HG02798 (cell line): ENCODE results near the gene ITPR2.
"Not testable (repeated sequence)": the region's sequence is repeated elsewhere in the genome, so short reads cannot be mapped to it uniquely, and the experiment has no call there.

Experiments used
- ATAC-seq: cut with Tn5 transposase; IDR thresholded peaks from one replicate; pipeline ENCODE4 v1.9.1; 2021; ENCODE audit warnings: mild to moderate bottlenecking; ENCODE audit not compliant: unreplicated experiment, poor library complexity

Gene ITPR2

DNA sequence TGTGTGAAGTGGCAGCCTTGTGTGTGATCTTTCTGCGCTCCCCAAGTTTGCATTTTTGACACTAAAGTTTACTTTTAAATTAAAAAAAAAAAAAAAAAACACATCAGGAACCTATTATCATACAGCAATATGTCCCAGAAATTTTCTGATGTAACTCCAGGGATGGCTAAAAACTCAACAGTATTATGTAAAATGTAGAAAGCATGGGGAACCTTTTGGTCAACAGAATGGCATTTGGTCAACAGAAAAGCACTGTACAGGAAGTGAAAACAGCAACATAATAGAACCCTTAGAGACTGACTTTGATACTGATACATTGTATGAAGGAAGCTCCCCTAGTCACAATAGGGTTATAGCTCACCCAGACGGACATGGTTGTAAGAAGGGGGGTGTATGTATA is 224.3 kb downstream of the ITPR2 start:
- no peak for ATAC-seq

DNA sequence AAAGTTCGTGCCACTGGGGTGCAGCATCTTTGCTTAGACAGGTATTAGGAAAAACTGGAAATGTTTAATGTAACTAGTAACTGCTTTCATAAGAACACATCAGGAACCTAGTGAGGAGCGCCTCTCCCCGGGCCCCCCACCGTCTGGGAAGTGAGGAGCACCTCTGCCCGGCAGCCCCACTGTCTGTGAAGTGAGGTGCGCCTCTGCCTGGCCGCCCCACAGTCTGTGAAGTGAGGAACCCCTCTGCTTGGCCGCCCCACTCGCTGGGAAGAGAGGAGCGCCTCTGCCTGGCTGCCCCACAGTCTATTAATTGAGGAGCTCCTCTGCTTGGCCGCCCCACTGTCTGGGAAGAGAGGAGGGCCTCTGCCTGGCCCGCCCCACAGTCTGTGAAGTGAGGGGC is 224.7 kb downstream of the ITPR2 start:
- no peak for ATAC-seq

DNA sequence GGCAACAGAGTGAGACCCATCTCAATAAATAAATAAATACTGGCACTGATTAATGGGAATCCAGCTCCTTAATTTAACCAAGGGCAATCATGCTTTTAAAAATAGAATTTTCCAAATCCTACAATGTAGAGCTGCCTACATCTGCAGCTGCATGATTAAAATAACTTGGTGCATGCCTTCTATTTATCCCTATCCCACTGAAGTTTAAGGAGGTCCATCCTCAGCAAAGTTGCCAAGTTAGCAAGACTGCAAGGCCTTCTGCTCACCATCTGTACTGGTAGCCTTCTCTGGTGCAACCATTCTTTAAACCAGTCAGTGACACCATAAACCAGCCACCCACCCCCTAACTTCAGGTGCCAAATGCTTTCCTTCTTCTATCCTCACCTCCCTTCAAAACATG is 226.1 kb downstream of the ITPR2 start:
- no peak for ATAC-seq

DNA sequence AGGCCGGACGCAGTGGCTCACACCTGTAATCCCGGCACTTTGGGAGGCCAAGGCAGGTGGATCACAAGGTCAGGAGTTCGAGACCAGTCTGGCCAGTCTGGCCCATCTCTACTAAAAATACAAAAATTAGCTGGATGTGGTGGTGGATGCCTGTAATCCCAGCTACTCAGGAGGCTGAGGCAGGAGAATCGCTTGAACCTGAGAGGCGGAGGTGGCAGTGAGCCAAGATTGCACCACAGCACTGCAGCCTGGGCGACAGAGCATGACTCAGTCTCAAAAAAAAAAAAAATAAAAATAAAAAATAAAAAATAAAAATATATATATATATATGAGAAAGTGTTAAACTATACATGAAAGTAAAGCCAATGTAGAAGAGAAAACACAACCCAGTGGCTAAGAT is 228.2 kb downstream of the ITPR2 start:
- not testable (repeated sequence) for ATAC-seq

DNA sequence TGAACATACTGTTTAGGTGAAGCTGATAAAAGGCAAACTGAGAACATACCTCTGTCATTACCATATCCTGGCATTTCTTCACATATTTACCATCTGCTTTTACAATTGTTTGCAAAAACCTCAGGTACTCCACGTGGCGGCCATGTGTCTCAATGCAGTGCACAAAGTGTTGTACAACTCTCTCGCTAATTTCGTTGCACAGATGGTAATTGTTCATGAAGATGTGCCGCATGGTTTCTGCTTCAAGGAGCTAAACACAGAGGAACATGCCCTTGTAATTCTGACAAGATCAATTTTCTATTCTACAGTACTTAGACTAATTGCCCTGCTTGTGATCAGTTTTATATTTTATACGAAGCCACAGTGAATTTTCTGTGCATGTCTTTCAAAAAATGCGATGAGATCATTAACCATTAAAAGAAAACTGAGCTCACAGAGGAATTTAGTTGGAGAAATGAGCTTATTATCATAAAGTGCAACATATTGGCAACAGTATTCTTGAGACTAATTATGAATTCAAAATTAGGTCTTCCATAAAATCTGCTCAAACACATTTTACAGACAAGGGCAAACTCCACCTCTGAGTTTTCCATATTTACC is 233.8 kb downstream of the ITPR2 start:
- ATAC-seq = no peak

DNA sequence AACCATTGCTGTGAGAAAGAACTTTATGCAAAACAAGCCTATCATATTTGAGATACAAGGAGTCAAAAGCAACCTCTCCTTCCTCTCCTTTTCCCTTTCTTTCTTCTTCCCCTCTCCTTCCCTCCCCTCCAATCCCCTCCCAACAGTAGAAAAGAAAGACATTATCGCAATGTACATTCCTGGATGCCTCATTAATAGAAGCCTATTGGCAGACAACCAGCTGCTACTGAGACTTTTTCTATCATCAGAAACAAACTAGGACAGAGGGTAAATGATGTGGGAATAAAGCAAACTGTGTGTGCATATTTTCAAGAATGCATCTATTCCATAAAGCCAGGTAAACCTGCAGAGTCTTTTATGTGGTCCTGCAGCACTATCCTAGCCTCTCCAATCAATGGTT is 237.2 kb downstream of the ITPR2 start:
- no peak for ATAC-seq

DNA sequence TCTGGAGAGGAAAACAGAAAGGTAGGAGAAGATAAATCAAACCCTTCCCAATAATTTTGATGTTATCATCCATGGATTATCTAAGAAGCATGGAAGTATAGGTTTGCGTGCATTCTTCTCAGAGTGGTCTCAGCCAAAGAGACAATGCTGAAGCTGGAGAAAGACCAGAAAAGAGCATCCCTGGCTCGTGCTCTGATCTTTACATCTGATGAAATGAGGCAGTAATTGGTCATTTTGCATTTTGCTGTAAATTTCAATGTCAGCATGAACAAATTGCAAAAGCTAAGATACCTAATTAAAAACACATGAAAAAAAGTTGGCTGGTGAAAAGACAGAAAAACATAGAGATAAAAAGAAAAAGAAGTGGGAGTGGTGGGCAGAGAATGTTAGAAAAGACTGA is 252.4 kb downstream of the ITPR2 start:
- no peak for ATAC-seq

DNA sequence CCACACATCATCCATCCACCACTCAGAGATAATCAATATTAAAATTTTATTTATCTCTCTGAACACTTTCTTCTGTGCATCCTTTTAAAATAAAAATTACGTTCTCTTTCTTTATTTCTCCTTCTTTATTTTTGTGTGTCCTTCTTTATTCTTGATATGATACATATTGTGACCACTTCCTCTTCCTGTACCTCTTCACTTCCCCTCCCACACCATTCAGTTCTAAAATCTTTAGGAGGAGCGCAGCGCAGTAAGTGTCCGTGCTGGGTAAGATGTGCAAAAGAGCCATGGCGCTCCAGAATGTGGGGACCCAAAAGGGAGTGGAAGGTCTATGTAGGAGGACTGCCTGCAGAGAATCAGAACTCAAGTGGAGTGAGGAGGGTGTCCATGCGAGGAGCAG is 256.7 kb downstream of the ITPR2 start:
- no peak for ATAC-seq

DNA sequence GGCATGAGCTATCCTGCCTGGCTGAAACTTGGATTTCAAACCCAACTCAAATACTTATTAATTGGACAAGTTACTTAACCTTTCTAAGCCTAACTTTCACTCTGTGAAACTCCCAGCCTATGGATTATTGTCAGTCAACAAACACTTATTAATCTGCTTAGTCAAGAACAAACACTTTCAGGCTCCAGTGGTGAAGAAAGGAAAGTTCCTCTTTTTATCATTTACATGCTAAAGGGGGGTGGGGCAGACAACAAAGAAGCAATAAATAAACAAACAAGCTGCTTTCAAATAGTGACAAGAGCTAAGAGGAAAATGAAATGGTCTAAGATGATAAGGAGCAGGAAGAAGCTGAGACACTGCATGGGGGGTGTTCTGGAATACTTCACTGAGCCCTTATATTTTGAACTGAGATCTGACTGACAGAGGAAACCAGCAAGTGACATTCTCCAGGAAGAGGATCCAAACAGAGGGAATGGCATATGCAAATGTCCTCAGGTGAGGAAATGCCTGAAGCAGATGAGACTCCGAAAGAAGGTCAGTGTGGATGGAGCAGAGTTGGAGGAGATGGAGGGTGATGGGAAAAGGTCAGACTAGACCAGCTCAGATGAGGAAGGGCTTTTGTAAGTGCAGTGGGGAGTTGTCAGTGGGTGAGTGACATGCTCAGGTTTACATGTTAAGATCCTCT is 259.6 kb downstream of the ITPR2 start:
- no peak for ATAC-seq

DNA sequence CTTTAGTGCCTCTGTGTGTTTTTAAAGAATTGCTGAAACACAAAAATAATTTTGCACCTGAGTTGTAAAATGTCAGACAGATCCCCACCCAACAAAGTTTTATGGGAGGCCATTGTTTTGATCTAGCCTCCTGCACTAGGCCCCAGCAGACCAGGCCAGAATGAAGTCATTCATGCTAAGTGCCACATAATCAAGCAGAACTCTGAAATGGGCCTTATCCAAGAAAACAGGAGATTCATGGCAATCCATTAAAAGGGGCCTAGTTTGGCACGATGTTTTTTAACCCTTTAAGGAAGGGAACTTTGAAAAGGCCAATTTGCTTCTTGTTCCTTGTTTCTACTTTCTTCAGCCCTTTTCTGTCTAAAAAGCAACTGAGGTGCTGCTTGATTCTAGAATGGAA is 260.9 kb downstream of the ITPR2 start:
- no peak for ATAC-seq

DNA sequence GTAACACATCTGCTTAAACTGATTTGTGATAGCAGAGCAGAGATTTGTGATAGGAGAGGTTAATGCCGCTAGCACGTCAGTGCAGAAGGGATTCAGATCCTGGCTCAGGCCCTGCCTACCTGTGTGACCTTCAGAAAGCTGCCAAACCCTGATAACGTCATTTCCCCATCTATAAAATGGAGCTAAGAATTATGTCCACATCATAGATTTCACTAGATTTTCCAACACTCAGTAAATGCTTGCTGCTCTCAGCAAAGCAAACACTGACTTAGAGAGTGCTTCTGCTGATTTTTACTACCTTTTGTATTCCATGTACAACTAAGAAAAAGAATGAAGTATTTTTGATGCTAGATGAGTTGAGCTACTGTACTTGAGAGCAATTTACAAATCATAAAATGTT is 261.4 kb downstream of the ITPR2 start:
- no peak for ATAC-seq

DNA sequence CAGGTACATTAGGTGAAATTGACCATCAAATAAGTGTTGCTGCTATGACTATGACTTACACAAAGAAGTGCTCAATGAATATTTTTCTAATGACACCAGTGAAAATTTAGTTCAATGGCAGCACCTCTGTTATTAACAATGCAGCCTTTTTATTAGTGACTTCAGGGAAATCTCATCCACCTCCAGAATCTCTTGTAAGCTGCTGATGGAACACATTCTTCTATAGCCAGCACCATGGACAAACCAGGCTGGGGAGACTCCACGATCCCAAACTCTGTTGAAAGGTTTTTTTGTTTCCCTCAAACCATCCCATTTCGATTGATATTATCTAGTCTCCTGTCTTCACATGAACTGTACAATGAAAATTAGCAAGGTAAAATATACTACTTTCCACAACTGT is 265.9 kb downstream of the ITPR2 start:
- no peak for ATAC-seq

DNA sequence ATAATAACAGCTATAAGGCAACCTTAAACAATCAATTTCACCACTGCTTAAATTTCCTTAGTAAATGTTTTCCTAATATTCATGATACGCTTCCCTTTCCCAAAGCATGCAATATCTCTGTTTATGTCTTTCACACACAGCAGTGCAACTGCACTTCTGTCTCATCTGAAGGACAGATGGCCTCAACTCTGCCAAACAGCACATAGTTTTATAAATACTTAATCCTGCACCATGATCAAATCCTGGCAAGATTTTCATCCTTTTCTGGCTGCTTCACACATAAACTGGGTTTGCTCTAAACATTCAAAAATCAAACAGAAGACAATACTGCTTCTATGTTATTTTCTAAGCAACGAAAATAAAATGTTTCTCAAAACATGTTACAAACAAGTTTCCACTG is 266.3 kb downstream of the ITPR2 start:
- no peak for ATAC-seq

DNA sequence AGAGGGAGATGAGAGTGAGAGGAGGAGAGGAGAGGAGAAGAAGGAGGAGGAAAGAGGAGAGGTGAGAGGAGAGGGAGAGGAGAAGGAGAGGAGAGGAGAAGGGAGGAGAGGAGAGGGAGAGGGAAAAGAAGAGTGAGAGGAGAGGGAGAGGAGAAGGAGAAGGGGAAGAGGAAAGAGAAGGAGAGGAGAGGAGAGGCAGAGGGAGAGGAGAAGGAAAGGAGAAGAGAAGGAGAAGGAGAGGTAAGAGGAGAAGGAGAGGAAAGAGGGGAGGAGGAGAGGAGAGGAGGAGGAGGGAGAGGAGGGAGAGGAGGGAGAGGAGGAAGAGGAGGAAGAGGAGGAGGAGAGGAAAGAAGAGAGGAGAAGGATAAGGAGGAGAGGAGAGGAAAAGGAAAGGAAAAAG is 266.8 kb downstream of the ITPR2 start:
- no peak for ATAC-seq

DNA sequence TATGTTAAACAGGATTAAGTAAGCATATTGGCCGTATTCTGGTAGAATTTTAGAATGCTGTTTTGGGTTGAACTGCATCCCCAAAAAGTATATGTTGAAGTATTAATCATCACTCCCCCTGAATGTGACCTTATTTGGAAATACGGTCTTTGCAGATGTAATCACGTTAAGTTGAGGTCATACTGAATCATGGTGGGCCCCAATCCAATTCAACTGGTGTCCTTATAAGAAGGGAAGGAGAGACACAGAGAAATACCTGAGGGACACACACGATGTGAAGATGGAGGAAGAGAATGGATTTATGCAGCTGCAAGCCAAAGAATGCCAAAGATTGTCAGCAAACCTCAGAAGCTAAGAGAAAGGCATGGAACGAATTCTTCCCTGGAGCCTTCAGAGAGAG is 268.6 kb downstream of the ITPR2 start:
- ATAC-seq = no peak

DNA sequence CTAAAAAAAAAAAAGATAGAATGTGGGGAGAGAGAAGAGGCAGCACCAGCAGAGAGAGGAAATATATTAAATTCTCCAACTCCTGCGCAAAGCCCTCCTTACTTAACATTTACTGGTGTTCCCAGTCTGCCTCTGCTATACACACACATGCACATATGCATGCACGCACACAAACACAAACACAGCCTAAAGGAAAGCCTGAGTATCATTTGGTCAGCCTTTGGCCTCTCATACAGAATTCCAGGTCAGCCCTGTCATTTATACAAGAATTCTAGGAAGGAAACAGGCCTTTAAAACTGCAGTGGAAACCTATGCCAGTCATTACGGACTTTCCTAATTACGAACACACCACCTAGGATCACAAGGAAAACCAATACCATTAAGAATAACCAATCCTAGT is 269.4 kb downstream of the ITPR2 start:
- ATAC-seq = no peak

DNA sequence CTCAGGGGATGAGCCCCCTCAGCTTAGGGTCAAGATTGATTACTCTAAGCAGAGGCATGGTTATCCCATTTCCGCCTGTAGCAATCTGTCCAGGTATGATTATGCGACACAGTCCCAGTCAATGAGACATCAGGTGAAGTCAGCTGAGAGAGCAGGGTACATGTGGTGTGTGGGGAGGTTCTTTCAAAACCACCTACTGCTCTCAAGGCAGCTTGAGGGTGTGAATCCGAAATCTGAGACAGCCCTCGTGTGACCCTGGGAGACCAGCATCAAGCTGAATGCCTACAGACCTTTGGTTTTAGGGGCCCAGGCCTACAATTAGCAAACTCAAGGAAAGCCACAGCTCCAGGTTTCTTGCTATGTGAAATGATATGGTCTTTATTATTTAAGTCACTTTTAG is 275.7 kb downstream of the ITPR2 start:
- ATAC-seq = peak; percentile 55

DNA sequence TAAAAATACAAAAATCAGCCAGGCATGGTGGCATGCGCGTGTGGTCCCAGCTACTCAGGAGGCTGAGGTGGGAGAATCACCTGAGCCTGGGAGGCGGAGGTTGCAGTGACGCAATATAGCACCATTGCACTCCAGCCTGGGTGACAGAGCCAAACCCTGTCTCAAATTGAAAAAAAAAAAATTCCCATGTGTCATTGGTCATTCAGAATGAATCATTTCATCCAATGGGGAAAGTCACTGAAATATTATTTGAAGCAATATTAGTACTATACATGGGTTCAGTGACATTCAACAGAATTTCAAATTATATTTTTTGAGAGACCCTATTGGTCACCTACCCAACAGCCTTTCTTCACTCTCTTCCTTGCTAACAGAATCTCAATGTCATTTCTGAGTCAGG is 276.1 kb downstream of the ITPR2 start:
- ATAC-seq = peak; percentile 13

DNA sequence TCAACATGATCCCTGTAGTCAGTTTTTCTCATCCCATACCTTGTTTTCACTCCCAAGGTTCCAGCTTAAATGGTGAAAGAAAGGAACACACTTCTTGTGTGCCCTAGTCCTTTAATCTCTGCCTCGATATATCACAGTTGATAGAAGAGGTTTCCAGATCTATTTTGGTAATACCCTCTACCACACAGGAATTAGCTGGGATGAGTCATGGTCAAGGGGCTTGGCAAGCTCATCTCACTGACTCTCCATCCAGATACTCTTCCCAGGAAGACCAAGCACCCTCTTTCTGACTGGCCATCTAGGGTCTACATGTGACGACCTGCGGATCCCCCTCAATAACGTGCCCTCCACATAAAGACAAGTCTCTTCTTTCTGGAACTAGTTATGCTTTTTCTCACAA is 277.9 kb downstream of the ITPR2 start:
- no peak for ATAC-seq

DNA sequence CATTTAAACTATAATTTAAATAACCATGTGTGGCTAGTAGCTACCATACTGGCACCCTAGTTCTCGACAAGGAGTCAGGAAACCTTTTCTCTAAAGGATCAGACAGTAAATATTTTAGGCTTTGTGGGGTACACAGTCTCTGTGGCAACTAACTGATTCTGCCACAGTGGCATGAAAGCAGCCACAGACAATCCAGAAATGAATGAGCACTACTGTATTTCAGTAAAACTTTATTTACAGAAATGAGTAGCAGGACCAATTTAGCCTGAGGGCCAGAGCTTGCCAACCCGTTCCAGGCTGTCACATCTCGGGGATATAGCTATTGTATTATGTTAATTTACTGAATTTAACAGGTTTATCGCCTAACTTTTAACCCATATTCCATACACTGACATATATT is 278.7 kb downstream of the ITPR2 start:
- no peak for ATAC-seq

DNA sequence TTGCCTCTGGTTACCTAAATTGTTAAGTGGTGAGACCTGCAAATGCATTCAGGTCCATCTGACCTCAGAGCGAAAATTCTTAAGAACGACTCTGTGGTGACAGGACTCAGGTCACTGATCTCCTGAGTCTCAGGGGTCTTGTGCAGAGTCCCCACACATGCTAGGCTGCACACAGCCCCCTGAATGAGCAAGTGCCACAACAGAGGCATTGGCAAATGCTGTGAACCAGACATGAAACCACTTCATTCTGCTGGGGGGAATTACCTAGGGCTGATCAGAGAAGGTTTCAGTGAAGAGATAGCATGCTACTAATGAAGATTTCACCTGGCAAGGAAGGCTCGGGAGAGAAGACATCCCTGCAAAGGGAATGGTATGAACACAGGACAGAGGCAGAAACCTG is 281.6 kb downstream of the ITPR2 start:
- no peak for ATAC-seq

DNA sequence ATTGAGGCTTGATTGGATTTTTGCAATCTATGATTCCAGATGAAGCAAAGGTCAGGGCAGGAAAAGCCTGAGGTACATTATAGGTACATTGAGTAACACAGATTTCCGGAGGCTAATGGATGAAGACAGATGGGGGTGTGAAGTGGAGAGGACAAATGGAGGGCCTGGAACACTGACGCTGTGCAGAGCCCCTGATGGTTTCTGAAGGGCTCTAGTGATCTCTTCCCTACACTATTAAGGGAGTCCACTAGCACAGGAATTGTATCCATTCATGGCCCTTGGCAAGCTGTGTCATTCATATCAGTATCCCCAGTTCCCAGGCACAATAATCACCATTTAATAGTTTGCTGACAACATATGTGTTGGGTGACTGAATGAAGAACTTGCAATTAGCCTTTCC is 284.8 kb downstream of the ITPR2 start:
- ATAC-seq = no peak
